IPS-NIHi7 (cell line): ENCODE data around the gene C8A.

Source experiments
- DNase-seq: peaks from one replicate; pipeline ENCODE4 v3.0.0; 2012; ENCODE audit warnings: mixed read lengths; ENCODE audit errors: extremely low spot score

C8A gene

DNA sequence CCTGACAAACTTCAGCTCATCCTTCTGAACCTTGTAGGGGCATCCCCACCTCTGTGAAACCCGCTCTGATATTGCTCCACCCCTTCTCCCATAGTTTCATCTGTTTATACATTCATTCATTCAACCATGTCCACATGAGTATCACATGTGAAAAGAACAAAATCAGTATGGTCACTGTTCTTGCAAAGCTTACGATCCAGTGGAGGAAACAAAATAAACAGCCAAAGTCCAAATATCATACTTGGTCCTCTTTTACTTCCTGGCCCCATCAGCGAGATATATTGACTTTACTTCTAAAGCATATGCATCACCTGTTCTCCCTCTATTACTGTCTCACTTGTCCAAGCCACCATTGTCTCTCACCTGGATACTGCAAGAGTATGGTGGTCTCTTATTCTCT, 35.6 kb downstream of the C8A start:
- DNase-seq = no peak

DNA sequence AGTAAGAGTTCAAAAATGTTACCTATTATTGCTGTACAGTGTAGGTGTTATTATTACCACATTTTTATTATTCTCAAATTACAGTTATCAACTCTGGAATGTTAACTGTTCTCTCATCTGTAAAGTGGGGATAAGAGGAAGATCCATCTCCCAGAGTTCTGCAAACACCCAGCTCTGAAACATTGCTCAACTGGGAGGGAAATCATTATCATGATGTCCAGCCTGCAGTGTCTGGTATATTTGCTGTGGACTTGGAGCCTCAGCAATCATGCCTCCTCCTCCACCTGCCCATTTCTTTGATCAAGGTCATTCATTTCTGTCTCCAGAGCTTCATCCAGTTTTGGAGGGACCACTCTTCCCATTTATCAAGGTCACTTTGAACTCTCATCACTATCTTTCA, 39.4 kb downstream of the C8A start:
- DNase-seq = no peak

DNA sequence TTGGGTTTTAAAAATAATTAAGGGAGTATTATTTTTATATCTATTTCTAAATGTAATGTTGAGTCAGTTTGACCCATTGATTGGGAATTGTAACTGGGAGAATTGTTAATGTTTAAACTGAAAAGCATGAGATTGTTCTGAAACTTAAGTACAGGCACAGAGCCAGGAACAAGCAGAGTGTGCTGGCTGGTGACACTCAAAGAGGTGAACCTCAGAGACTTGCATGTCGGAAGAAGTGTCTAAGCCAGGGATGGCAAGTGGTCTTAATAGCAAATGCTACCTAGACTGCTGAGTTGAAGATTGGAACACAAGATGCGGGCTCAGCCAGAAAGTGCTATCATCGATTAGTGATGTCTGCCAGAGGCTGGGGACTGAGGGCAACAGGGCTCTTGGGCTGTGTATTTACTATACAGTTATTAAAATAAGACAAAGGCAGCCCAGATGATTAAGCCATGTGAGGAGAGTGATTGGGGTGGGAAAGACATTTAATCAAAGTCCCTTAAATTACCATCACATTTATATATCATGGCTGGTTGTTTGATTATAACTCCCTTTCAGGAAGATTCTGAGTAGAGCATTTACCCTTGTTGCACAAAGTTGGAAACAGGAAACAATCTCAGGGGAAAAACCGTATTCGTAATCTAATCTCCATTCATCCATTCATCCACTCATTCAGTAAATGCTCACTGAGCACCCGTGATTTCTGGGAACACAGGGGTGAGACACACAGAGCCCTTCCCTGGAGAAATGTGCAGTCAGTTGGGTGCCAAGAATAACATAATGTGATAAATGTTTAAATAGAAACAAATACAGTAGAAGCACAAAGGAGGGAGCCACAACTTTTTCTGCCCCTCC, 42.8 kb downstream of the C8A start:
- DNase-seq = no peak

DNA sequence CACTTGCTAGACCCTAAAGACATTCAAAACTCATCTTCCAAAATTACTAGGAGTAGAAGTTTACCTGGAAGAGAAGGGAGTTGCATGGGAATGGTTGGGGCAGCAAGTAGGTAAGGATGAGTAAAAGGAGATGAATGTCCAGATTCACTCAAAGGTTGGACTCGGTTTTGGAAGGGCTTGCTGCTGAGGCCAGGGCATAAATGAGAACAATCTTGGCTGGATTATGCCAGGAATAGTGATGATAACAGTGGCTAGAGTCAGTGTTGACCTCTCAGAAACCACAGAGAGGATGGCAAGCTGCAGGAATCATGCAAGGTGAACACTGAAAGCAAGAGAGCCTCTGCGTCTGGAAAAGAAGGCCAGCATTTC, 43.4 kb downstream of the C8A start:
- no peak for DNase-seq

DNA sequence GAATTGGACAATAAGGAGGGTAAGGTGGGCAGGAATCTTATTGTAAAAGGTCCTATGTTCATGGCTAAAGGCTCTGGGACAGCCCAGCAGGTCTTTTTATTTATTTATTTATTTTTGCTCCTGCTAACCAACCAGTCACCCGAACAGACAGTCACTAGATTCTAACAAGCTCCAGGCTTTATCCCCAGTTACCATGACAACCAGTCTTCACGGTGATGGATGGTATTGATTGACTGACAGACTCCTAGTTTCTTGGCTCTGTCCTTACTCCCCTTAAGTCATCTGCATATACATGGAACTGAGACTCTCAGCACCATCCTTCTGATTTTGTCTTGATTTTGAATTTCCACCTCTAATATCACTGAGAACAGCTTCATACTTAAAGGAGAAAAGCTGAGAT, 44.3 kb downstream of the C8A start:
- no peak for DNase-seq

DNA sequence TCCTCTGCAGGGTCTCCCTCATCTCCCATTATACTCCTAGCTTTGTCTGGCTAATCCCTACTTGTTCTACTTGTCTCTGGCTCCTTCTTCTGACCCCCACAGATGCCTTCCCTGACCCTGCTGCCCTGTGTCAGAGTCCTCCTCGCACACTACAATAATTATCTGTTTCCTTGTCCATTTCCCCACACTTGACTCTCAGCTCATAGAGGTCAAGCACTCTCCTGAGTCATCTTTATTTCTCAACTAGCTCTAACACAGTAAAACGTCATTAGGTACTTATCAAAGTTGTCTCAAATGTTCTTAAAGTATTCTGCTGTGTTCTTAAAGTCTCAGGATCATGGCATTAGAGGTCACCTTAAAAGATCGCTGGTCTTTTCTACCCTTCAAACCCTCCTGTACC, 47.1 kb downstream of the C8A start:
- DNase-seq = no peak

- DNase-seq = no peak
Measured at GRCh38 chr1:56903778-56904177, 49.2 kb downstream of the C8A start.

DNA sequence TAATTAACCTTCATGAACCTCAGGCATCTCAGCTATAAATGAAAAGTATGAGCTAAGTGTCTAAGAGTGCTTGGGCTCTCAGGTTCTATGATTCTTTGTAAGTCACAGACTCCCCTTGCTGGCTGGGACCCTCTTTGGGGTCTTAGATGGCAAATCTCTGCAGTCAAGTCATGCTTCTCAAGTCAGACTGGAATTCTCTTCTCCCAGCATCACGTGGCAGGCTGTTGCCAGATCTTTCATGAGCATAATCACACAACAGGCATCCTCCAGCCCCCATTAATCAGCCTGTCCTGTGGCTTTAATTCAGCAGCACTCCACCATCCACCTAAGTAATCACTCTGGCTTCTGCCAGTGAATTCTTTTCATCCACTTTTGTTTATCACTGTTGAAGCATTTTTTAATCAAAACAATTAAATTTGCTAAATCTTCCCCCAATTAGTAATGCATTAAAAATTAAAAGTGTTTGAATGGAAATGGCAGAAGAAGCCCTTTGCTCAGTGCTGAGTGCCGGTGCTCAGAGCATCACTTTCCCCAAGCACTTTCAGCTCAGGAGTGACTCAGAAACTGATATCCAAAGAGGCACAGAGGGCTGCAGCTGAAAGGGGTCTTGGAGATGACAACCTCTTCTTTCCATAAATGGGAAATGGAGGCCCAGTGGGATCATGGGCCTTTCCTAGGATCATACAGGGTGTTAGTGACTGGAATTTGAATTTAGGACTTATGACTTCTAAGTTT, 50.2 kb downstream of the C8A start:
- DNase-seq = no peak

DNA sequence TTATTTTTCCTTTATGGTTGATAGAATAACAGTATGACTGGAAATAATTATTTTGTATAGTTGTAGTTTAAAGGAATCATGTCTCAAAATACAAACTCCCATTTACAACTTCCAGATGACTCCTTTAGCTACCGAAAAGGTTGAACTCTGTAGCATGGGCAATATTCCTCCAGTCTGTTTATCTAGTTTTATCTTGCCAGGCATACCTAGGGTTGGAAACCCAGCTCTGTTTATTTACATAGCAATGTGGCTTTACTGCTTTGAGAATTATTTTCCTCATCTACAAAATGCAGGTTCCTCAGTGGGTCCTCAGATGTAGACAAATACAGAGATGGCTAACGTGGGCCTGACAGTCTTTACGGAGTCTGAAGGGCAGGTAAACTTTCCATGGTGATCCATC, 51.1 kb downstream of the C8A start:
- no peak for DNase-seq

DNA sequence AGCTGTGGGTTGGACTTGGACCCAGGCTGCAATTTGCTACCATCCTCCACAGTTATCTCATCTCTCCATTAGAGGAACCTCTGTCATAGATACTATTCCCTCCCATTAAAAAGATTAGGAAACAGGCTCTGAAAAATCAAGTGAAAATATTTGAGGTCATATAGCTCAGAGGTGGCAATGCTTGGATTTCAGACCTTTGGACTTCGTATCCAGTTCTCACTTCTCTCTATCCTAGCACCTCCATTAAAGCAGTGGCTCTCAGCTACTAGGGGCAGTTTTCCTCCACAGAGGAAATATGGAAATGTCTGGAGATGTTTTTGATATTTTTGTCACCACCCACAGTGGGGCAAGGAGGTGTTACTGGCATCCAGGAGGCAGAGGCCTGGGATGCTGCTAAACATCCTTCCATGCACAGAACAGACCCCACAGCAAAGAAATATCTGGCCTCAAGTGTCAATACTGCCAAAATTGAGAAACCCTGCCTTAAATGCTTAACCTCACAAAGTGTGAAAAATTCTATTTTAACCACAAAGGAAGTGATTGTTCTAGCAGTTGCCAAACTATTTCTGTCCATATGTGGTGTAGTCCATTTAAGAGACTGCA, 54.1 kb downstream of the C8A start:
- no peak for DNase-seq

GRCh38 chr1:56910441-56910985, 55.9 kb downstream of the C8A start:
- no peak for DNase-seq

GRCh38 chr1:56911098-56911938, 56.7 kb downstream of the C8A start:
- no peak for DNase-seq

- no peak for DNase-seq
Measured at GRCh38 chr1:56912325-56912724, 57.7 kb downstream of the C8A start.

DNA sequence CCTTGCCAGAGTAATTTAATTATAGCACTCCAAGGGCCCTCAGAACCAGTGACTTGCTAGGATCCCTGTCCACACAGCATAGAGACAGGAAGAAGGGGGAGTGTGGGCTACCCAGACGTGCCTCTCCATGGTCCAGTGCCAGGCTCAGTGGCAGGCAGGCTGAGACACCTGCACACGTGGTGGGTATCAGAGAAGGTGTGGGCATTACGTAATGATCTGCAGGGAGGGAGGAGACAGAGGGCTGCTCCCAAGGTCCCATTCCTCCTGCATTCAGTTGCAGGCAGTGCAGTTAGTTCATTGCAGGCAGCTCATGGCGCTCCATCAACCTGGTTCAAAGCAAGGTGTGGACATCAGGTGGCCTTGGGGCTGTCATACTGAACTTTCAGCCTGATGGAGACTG, 61.4 kb downstream of the C8A start:
- no peak for DNase-seq

GRCh38 chr1:56916630-56917029, 62.0 kb downstream of the C8A start:
- DNase-seq = no peak

DNA sequence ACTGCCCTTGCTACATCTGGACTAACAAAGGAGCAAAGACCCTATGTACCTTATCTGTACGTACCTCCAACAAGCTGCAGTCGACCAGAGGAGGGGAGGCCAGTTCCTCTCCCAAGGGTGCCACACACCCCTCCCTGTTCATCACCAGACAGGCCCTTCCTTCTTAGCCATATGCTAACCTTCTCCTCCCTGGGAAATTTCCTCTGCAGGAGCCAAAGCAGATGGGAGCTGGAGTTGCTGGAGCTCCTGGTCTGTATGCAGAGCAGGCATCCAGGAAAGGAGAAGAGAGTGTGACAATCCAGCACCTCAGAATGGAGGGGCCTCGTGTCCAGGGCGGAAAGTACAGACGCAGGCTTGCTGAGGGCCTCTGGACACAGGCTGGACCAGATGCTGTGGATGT, 62.8 kb downstream of the C8A start:
- no peak for DNase-seq

- no peak for DNase-seq
Measured at GRCh38 chr1:56920591-56921001, 66.0 kb downstream of the C8A start.

DNA sequence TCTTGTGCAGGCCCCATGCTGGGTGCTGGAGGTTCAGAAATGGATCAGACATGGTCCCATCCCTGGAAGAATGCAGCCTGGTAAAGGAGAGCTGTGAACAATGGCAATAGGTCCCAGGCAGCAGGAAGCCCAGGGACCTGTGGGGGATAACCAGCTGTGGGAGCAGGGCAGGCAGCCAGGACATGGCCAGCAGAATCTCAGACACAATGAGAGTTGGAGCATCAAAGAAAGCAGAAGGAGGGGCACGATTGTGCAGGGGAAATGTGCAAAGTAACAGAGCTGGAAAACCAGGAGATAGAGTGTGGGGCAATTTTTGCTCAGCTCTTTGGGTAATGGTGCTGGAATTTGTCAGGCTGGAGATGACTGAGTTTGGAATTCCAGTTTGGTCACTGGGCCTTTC, 66.9 kb downstream of the C8A start:
- no peak for DNase-seq

- DNase-seq = no peak
Measured at GRCh38 chr1:56922070-56922469, 67.5 kb downstream of the C8A start.

DNA sequence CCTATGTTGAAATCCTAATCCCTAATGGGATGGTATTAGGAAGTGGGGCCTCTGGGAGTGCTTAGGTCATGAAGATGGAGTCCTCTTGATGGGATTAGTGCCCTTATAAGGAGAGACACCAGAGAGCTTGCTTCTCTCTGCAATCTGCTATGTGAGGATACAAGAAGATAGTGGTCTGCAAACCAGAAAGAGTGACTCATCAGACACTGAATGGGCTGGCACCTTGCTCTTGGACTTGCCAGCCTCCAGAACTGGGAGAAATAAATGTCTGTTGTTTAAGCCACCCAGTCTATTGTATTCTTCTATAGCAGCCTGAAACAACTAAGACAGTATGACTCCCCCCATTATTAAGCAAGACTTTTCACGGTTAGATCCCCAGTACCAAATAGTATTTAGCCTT, 67.9 kb downstream of the C8A start:
- DNase-seq = no peak

DNA sequence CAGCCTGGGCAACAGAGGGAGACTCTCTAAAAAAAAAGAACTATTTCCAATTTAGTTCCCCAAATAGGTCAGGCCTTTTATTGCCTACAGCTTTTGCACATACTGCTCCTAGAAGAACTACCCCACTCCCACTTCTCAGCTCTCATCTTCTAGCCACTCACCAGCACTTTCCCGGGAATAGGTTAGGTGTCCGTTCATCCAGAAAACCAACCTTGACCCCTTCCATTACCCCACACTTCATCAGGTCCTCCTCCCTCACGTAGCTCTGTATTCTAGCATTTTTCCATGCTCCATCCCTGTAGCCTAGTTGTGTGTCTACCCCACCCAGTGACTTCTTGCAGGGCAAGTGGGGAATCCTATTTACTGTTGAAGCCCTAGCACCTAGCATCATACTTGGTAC, 68.6 kb downstream of the C8A start:
- no peak for DNase-seq

DNA sequence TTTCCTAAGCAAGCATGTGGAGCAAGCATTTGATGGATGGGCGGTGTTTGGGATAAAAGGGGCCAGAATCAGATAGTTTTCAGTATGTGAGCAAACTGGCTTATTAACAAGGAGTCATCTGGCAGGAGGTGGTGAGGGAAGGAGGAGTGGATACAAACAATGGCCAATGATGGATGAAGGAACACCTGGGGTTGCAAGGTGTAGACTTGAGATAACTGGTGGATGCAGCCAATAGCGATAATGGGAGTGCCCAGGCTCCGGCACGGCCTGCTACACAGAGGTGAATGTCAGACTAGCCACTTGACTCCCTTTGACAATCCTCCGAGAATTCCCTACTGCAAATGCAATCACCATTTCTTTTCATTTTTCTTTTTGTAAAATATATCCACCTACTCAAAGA, 69.5 kb downstream of the C8A start:
- DNase-seq = no peak
